Mesenteric fat pad (tissue), 1 donor: ENCODE results near the gene LARP4B. TPM values are rescaled to one million over a fixed set of nuclear protein-coding genes. Genes with fewer than 3 reads are reported as not detected.

Experiments
- DNase-seq: peaks from one replicate; pipeline ENCODE4 v3.0.0-alpha.2; 2020; ENCODE audit warnings: low spot score
- total RNA-seq: library from RNA; stranded (reverse); fragmentation: NEBNext Ultra II Directional; extraction: Animal tissue kit (Norgen Biotek cat#: 25700); gene quantifications from one replicate; pipeline ENCODE4 v1.2.1, GENCODE V29; 2021
- donor health status: DM: yes; HTN: yes; CAD: no.

LARP4B gene
- total RNA-seq, 1 donor from 2014 or later, result 74.7 TPM

GRCh38 chr10:789831-790701, 141.4 kb downstream of the LARP4B start:
- peak; percentile 69 for DNase-seq

GRCh38 chr10:788796-789748, 142.4 kb downstream of the LARP4B start:
- DNase-seq, result peak; percentile 86

GRCh38 chr10:787933-788651, 143.4 kb downstream of the LARP4B start:
- DNase-seq, result peak; percentile 89

GRCh38 chr10:786633-787474, 144.7 kb downstream of the LARP4B start:
- DNase-seq, result peak; percentile 83

GRCh38 chr10:785861-786214, 145.7 kb downstream of the LARP4B start:
- DNase-seq, result peak; percentile 55

GRCh38 chr10:785089-785860, 146.2 kb downstream of the LARP4B start:
- peak; percentile 86 for DNase-seq

GRCh38 chr10:784403-785088, 147.0 kb downstream of the LARP4B start:
- peak; percentile 91 for DNase-seq

GRCh38 chr10:782751-783648, 148.5 kb downstream of the LARP4B start:
- peak; percentile 77 for DNase-seq

GRCh38 chr10:780536-781524, 150.7 kb downstream of the LARP4B start:
- DNase-seq, result no peak

GRCh38 chr10:778626-779330, 152.7 kb downstream of the LARP4B start:
- DNase-seq, result peak; percentile 88

GRCh38 chr10:777913-778479, 153.5 kb downstream of the LARP4B start:
- peak; percentile 43 for DNase-seq

GRCh38 chr10:776772-777171, 154.7 kb downstream of the LARP4B start:
- DNase-seq, result no peak

GRCh38 chr10:775245-776075, 156.0 kb downstream of the LARP4B start:
- DNase-seq, result peak; percentile 88

- no peak for DNase-seq
Measured at GRCh38 chr10:774661-775244, 156.8 kb downstream of the LARP4B start.
